ENCODE data around the gene KRTAP10-2. TPM values are rescaled to one million over a fixed set of nuclear protein-coding genes. Genes with fewer than 3 reads are reported as not detected.
A peak's percentile ranks its signal among the peaks of the same experiment; 100 is the strongest.
"Not testable (repeated sequence)": the region's sequence is repeated elsewhere in the genome, so short reads cannot be mapped to it uniquely, and the experiment has no call there.

Gene KRTAP10-2
- total and polyA plus RNA-seq, 3 experiments from 2014 or later = not detected

DNA sequence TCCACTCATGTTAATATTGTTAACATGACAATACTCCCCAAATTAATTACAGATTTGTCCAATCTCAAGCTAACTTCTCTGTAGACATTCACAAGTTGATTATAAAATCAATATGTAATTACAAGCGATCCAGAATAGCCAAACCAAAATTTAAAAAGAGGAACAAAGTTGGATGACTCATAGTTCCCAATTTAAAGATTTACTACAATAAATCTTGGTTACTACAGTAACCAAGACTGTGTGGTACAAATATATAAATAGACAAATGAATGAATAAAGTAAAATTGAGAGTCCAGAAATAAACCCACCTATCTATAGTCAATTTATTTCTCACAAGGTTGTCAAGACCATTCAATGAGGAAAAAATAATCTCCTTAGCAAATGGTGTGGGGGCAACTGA, 15.1 kb upstream of the KRTAP10-2 start:
- H3K27ac ChIP-seq (ENCODE audit: low read depth, low read length) = no peak overlapping the region
- no peaks in the 10 kb centered on the region for H3K27me3 ChIP-seq (ENCODE audit: insufficient read depth, low read length, poor library complexity, severe bottlenecking)
- CTCF ChIA-PET = interaction anchor here (0.9 kb wide), 1 partner anchor 176 kb away, joined by 3 read pairs; no protein-coding TSS in a partner anchor
- Mint-ChIP-seq H3K9me3 (peaks cover 2 to 19% (median 12%) of the 10 kb centered on the region in 5 donors), H3K4me1 (peaks cover 10 to 14% (median 14%) of the 10 kb centered on the region in 3 donors), H3K4me3 (no peak overlapping the region), H3K27me3 (peaks cover 4 to 7% of the 10 kb centered on the region in 2 donors), H3K36me3 (peaks cover 1 to 12% (median 4%) of the 10 kb centered on the region in 3 donors), H3K27ac (peak overlapping the region in 1 of 8 donors; percentile 6)
- DNase-seq = no peak
- POLR2A ChIA-PET = no interaction called here
- no peak overlapping the region for H3K4me3 ChIP-seq (ENCODE audit: low read length)
- H3K9me3 ChIP-seq (ENCODE audit: low read length) = no peaks in the 10 kb centered on the region
- peaks cover 5% of the 10 kb centered on the region for H3K4me1 ChIP-seq (ENCODE audit: insufficient read depth, low read length)
- no peaks in the 10 kb centered on the region for H3K36me3 ChIP-seq (ENCODE audit: insufficient read depth, low read length)

- H3K27me3 Mint-ChIP-seq = peaks cover 4 to 7% of the 10 kb centered on the region in 2 donors
- Histone ChIP-seq H3K27ac (ENCODE audit: low read depth, low read length) (no peak overlapping the region), H3K36me3 (ENCODE audit: insufficient read depth, low read length) (no peaks in the 10 kb centered on the region), H3K9me3 (ENCODE audit: low read length) (no peaks in the 10 kb centered on the region), H3K4me1 (ENCODE audit: insufficient read depth, low read length) (peaks cover 5% of the 10 kb centered on the region), H3K4me3 (ENCODE audit: low read length) (no peak overlapping the region), H3K27me3 (ENCODE audit: insufficient read depth, low read length, poor library complexity, severe bottlenecking) (no peaks in the 10 kb centered on the region)
- POLR2A ChIA-PET = no interaction called here
- H3K9me3 Mint-ChIP-seq = peaks cover 5 to 25% (median 21%) of the 10 kb centered on the region in 5 donors
- peak overlapping the region in 6 of 8 donors; percentile 5 to 79 (median 52) for H3K27ac Mint-ChIP-seq
- H3K4me3 Mint-ChIP-seq = peak overlapping the region in 6 of 7 donors; percentile 7 to 53 (median 26)
- peaks cover 10 to 14% (median 14%) of the 10 kb centered on the region in 3 donors for H3K4me1 Mint-ChIP-seq
- no peak for DNase-seq
- peaks cover 1 to 25% (median 4%) of the 10 kb centered on the region in 3 donors for H3K36me3 Mint-ChIP-seq
- CTCF ChIA-PET = no interaction called here
Observed at GRCh38 chr21:44564886-44565598, 13.7 kb upstream of the KRTAP10-2 start.

- peaks cover 1 to 32% (median 4%) of the 10 kb centered on the region in 3 donors for H3K36me3 Mint-ChIP-seq
- H3K4me3 Mint-ChIP-seq = no peak overlapping the region
- H3K27me3 Mint-ChIP-seq = peaks cover 0 to 2% of the 10 kb centered on the region in 2 donors
- peak overlapping the region in 1 of 8 donors; percentile 57 for H3K27ac Mint-ChIP-seq
- Histone ChIP-seq H3K4me1 (ENCODE audit: insufficient read depth, low read length) (peaks cover 5% of the 10 kb centered on the region), H3K9me3 (ENCODE audit: low read length) (peaks cover 4% of the 10 kb centered on the region), H3K27me3 (ENCODE audit: insufficient read depth, low read length, poor library complexity, severe bottlenecking) (no peaks in the 10 kb centered on the region), H3K4me3 (ENCODE audit: low read length) (no peak overlapping the region), H3K36me3 (ENCODE audit: insufficient read depth, low read length) (no peaks in the 10 kb centered on the region), H3K27ac (ENCODE audit: low read depth, low read length) (no peak overlapping the region)
- POLR2A ChIA-PET = no interaction called here
- peaks cover 5 to 29% (median 21%) of the 10 kb centered on the region in 5 donors for H3K9me3 Mint-ChIP-seq
- H3K4me1 Mint-ChIP-seq = peaks cover 10 to 14% (median 14%) of the 10 kb centered on the region in 3 donors
- no peak for DNase-seq
- CTCF ChIA-PET = interaction anchor here (1.2 kb wide), 1 partner anchor 53 kb away, joined by 3 read pairs; no protein-coding TSS in a partner anchor
Observed at GRCh38 chr21:44564099-44564498, 12.8 kb upstream of the KRTAP10-2 start.

DNA sequence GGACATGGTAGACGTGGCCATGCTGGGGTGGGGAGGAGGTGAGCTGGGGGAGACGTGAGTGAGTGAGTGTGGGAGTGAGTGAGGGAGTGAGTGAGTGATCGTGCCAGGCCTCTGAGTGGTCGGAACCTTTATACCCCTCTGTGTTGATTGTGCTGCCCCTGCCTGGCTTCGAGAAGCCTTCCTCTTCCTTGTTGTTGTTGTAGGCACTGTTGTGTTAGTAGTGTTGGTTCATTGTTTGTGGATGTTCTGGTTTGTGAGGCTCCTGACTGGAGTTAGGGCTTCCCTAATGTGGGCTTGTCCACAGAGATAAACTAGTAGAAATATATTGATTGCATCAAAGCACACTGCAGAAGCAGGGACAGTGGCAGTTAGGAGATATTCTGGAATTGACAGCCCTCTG, 7.4 kb upstream of the KRTAP10-2 start, which contains the start of gene KRTAP10-3:
TSS of gene KRTAP10-3 (minus strand) at position 101 of the 400 bp plus-strand sequence. CDS start at position 21, 80 bp downstream.
- Mint-ChIP-seq H3K27me3 (peaks cover 2 to 8% of the 10 kb centered on the region in 2 donors), H3K9me3 (peaks cover 3 to 33% (median 23%) of the 10 kb centered on the region in 5 donors), H3K4me1 (no peaks in the 10 kb centered on the region), H3K4me3 (no peak within 1 kb of the TSS), H3K27ac (peak within 1 kb of the TSS in 2 of 8 donors; percentile 48 to 92), H3K36me3 (peaks cover 1 to 34% (median 4%) of the 10 kb centered on the region in 3 donors)
- Histone ChIP-seq H3K27ac (ENCODE audit: low read depth, low read length) (no peak within 1 kb of the TSS), H3K36me3 (ENCODE audit: insufficient read depth, low read length) (no peaks in the 10 kb centered on the region), H3K9me3 (ENCODE audit: low read length) (peaks cover 4% of the 10 kb centered on the region), H3K4me1 (ENCODE audit: insufficient read depth, low read length) (no peaks in the 10 kb centered on the region), H3K4me3 (ENCODE audit: low read length) (no peak within 1 kb of the TSS), H3K27me3 (ENCODE audit: insufficient read depth, low read length, poor library complexity, severe bottlenecking) (no peaks in the 10 kb centered on the region)
- ChIA-PET POLR2A (no interaction called here), CTCF (no interaction called here)
- no peak for DNase-seq

DNA sequence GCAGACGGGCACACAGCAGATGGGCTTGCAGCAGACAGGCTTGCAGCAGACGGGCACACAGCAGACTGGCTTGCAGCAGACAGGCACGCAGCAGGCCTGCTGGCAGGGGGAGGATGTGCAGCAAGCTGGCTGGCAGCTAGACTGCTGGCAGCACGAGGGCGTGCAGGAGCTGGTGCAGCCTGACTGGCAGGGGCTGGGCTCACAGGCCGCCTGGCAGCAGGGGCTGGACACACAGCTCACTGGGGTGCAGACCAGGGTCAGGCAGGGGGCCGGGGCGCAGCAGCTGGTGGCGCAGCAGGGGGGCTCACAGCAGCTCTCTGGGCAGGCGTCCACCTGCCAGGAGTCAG, 7.0 kb upstream of the KRTAP10-2 start:
- H3K4me3 Mint-ChIP-seq; CTCF ChIA-PET; H3K4me1 ChIP-seq (ENCODE audit: insufficient read depth, low read length); H3K9me3 ChIP-seq (ENCODE audit: low read length); POLR2A ChIA-PET; H3K4me3 ChIP-seq (ENCODE audit: low read length); H3K27ac Mint-ChIP-seq; H3K27me3 ChIP-seq (ENCODE audit: insufficient read depth, low read length, poor library complexity, severe bottlenecking); H3K27ac ChIP-seq (ENCODE audit: low read depth, low read length); H3K27me3 Mint-ChIP-seq; H3K4me1 Mint-ChIP-seq; H3K36me3 ChIP-seq (ENCODE audit: insufficient read depth, low read length); DNase-seq: not testable (repeated sequence)
- Mint-ChIP-seq H3K36me3 (peaks cover 1 to 38% (median 4%) of the 10 kb centered on the region in 3 donors), H3K9me3 (peaks cover 6 to 37% (median 22%) of the 10 kb centered on the region in 5 donors)

DNA sequence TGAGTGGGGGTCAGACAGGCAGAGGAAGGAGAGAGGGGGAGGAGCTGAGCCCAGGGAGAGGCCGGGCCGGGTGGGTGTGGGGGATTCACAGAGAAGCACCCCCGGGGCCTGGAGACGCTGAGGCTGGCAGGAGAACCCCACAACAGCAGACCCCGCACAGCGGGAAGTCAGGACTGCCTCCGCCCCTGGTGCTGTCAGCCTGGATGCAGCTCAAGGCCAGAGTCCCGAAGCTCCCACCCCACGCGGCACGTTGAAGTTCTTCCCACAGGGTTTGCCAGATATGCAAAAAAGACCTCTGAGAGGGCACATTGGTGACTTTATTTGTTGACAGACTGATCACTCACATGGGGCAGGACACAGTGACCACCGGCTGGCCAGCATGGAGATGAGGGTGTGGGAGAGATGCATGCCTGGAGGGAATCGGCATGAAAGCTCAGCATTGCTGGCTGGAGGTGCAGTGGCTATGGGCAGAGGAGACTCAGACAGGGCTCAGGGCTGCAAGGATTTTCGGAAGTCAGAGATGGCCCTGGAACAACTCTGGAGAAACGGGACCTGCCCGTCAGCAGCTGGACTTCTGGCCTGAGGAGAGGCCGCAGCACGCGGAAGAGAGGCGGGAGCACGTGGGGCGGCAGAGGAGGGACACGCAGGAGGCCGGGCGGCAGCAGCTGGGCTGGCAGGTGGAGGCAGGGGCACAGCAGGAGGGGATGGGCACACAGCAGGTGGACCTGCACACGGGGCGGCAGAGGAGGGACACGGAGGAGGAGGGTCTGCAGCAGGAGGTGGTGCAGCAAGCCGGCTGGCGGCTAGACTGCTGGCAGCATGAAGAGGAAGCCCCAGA, 6.4 kb upstream of the KRTAP10-2 start:
- Histone ChIP-seq H3K27me3 (ENCODE audit: insufficient read depth, low read length, poor library complexity, severe bottlenecking) (no peaks in the 10 kb centered on the region), H3K27ac (ENCODE audit: low read depth, low read length) (no peak overlapping the region), H3K9me3 (ENCODE audit: low read length) (peaks cover 4% of the 10 kb centered on the region), H3K36me3 (ENCODE audit: insufficient read depth, low read length) (no peaks in the 10 kb centered on the region), H3K4me1 (ENCODE audit: insufficient read depth, low read length) (no peaks in the 10 kb centered on the region), H3K4me3 (ENCODE audit: low read length) (no peak overlapping the region)
- peaks cover 1 to 43% (median 4%) of the 10 kb centered on the region in 3 donors for H3K36me3 Mint-ChIP-seq
- POLR2A ChIA-PET = no interaction called here
- CTCF ChIA-PET = interaction anchor here (0.9 kb wide), 1 partner anchor 185 kb away, joined by 4 read pairs; no protein-coding TSS in a partner anchor
- DNase-seq = no peak
- H3K4me1 Mint-ChIP-seq = no peaks in the 10 kb centered on the region
- peaks cover 2 to 8% of the 10 kb centered on the region in 2 donors for H3K27me3 Mint-ChIP-seq
- H3K27ac Mint-ChIP-seq = peak overlapping the region in 1 of 8 donors; percentile 92
- H3K4me3 Mint-ChIP-seq = no peak overlapping the region
- H3K9me3 Mint-ChIP-seq = peaks cover 9 to 41% (median 20%) of the 10 kb centered on the region in 5 donors

- H3K4me3 ChIP-seq (ENCODE audit: low read length) = no peak overlapping the region
- no peaks in the 10 kb centered on the region for H3K27me3 ChIP-seq (ENCODE audit: insufficient read depth, low read length, poor library complexity, severe bottlenecking)
- H3K9me3 ChIP-seq (ENCODE audit: low read length) = peaks cover 4% of the 10 kb centered on the region
- DNase-seq = no peak
- Mint-ChIP-seq H3K27me3 (peaks cover 2 to 8% of the 10 kb centered on the region in 2 donors), H3K4me1 (no peaks in the 10 kb centered on the region), H3K4me3 (no peak overlapping the region), H3K9me3 (peaks cover 9 to 32% (median 15%) of the 10 kb centered on the region in 5 donors), H3K27ac (no peak overlapping the region), H3K36me3 (peaks cover 0 to 36% (median 1%) of the 10 kb centered on the region in 3 donors)
- H3K36me3 ChIP-seq (ENCODE audit: insufficient read depth, low read length) = no peaks in the 10 kb centered on the region
- CTCF ChIA-PET = interaction anchor here (0.9 kb wide), 1 partner anchor 186 kb away, joined by 4 read pairs; no protein-coding TSS in a partner anchor
- POLR2A ChIA-PET = no interaction called here
- no peaks in the 10 kb centered on the region for H3K4me1 ChIP-seq (ENCODE audit: insufficient read depth, low read length)
- no peak overlapping the region for H3K27ac ChIP-seq (ENCODE audit: low read depth, low read length)
Observed at GRCh38 chr21:44556879-44557278, 5.6 kb upstream of the KRTAP10-2 start.
